ENCODE measurements around the gene MAGI1. TPM values are rescaled to one million over a fixed set of nuclear protein-coding genes. Genes with fewer than 3 reads are reported as not detected.

Gene MAGI1
- total RNA-seq, 1 donor from 2014 or later: 37.5 TPM

DNA sequence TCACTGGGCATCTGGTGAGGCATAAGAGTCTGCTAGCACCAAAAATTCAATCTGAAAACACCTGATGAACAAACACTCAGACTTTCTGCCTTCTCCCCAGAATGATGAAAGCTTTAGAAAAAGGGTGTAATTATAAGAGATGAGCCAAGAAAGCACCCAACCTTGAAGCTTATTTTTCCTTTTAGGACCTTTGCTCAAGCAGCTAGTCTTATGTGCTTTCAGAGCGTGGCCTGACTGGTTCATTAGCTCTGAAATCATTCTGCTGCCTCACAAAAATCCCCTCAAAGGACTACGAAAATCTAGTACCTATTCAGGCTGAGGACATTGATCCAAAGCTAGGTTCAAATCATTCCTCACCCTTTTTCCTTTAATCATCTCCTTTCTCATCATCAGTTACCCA lies 662.3 kb downstream of the MAGI1 start:
- DNase-seq (no peak), ATAC-seq (no peak)

DNA sequence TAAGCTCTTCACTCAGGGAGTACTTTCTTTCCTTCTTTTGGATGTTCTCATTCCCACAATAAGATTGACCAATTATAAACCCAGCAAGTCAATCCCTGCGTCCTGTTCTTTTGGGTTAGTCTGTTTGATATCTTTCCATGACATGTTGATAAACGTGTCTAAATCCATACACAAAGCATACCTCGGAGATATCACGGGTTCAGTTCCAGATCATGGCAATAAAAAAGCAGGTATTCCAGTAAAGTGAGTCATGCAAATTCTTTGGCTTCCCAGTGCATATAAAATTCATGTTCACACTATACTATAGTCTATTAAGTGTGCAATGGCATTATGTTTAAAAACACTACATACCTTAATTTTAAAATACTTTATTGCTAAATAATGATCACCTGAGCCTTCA lies 667.7 kb downstream of the MAGI1 start:
- ATAC-seq: no peak
- DNase-seq: no peak
- intact Hi-C loops (cut with micrococcal nuclease): no loop called here

More for the DNA sequence above, 662.3 kb downstream of the MAGI1 start:
- intact Hi-C loops (cut with micrococcal nuclease): no loop called here

DNA sequence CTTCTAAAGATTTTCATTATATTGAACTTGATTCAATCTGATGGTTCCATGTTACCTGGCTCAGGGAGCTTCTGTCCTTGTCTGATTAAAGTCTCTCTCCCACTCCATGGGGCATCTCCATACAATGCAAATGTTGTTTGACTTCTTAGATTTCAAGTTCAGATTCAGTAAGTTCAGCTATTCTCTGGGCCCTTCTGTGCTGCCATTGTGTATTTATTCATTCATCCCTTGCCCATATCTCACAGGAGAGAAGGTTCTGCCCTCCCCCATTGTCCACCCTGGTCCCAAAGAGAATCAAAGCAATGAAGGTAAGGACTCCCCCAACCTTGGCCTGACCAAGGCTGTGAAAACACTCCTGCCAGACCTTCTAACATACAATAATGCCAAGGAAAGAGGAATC lies 669.9 kb downstream of the MAGI1 start:
- DNase-seq (no peak), ATAC-seq (no peak)
- intact Hi-C loops (cut with micrococcal nuclease): no loop called here

DNA sequence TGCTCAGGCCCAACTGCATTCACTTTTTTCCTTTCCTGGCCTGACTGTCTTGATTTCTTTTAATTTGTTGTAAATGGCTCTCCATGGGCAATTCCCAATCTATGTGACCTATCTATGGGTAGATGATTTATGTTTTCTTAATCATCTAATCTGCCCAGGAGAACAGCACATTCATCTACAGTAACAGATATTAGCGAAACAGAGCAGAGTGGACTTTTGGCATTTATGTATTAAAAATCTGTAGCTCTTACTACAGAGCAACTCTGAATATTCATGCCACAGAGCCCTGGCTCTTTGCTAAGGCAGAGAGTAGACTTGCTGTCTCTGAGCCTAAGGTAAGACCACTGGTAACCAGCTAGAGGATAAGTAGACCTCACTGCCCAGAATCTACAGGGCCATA lies 676.0 kb downstream of the MAGI1 start:
- DNase-seq: no peak
- intact Hi-C loops (cut with micrococcal nuclease): no loop called here
- ATAC-seq: no peak

DNA sequence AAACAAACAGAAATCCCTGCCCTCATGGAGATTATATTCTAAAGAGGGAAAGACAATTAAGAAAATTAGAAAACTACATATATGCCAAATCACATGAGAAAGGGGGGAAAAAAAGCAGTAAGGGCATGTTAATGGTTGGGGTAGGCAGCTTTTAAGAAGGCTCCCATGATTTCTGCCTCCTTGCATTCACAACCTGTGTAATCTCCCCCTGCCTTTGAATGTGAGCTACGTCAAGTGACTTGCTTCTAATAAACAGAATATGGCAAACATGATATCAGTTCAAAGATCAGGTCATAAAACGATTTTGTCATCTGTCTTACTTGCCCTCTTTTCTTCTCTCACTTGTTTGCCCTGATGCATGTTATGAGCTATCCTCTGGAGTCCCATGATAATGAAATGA lies 677.3 kb downstream of the MAGI1 start:
- DNase-seq (no peak), ATAC-seq (no peak)
- intact Hi-C loops (cut with micrococcal nuclease): no loop called here

DNA sequence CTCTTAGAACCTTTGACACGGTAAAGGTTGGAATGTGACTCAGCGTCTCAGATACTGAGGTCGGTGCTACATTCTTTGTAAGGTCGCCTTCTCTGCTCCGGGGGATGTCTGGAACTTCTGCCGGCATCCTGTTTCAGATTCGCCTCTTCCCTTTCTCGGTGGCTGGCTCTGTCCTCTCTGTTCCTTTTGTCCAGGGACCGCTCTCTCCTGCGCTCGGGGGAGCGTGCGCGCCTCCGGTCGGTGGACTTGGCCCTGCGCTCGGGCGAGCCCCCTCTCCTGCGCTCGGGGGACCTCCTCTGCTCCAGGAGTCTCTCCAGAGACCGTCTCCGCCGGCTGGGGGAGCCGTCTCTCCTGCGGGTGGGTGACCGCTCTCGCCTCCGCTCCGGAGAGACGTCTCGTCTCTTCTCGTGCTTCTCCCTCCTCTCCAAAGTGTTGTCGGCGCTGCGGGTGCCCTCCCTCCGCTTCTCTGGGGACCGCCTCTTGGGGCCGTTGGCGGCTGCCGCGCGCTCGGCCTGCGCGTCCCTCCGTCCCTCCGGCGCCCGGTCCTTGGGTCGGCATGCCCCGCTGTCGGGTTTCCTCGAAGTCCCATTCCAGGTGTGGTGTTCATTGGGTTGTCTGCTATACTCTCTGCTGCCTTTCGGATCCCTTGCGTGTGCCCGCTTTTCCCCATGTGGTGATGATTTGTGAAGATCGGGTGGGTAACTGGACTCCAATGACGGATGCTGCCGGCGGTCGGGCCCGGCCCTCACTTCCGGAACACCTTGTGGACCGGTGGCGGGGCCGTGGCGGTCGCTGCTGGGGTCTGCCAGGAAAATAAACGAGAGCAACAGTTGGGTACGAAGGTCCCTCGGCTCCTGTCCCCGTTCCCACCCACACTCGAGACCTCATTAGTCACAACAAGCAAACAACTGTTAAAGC lies 682.1 kb downstream of the MAGI1 start:
- ATAC-seq (peak; percentile 38), DNase-seq (peak; percentile 30)
- intact Hi-C loops (cut with micrococcal nuclease): no loop called here

DNA sequence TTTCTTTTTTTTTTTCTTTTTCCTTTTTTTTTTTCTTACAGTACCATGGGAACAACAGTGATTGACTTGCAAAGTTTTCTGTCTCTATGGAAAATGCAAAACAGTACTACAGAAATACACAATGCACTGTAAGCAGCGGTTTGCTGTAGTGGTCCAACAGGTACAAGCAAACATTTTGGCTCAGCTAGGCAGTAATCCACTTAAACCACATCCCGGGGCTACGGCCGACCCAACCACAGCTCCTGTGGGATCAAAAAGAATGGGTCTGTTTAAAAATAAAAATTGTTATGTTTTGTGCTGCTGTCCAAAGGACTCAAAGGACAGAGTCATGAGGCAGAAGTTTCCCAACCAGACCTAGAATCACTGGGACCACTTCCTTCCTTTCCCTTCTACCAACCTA lies 683.8 kb downstream of the MAGI1 start:
- ATAC-seq: no peak
- DNase-seq: no peak
- intact Hi-C loops (cut with micrococcal nuclease): no loop called here

DNA sequence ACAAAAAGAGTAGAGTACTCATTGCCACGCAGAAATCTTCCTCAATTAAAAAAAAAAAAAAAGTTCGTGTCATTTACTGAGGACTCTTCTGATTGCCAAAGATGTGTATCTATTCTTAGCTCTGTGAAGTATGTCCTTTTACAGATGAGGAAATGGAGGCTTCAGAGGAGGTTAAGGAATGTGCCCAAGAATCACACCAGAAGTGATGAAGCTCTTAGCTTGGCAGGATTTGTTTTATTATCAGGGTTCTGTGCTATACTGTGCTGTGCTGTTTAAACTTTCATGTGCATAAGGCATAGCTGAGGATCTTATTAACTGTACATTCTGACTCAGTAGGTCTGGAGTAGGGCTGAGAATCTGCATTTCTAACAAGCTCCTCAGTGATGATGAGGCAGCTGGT lies 685.8 kb downstream of the MAGI1 start:
- ATAC-seq (no peak), DNase-seq (no peak)
- intact Hi-C loops (cut with micrococcal nuclease): no loop called here

DNA sequence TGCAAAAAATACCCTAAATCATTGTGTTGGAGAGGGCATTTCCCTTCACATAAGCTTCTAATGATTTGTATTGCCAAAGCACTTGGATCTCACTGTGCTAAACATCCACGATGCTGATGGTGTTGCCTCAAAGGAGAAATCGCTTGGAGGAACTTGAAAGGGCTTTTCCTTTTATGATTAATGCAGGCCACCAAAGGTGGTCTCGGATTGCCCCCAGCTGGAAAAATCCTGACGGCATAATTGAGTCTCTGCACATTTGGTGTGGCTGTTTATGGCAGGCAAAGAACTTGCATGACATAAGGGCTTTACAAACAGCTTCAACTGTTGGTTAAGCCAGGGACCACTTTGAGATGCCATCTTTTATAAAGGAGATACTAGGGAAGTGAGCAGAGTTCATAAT lies 687.0 kb downstream of the MAGI1 start:
- ATAC-seq (no peak), DNase-seq (no peak)
- intact Hi-C loops (cut with micrococcal nuclease): no loop called here

DNA sequence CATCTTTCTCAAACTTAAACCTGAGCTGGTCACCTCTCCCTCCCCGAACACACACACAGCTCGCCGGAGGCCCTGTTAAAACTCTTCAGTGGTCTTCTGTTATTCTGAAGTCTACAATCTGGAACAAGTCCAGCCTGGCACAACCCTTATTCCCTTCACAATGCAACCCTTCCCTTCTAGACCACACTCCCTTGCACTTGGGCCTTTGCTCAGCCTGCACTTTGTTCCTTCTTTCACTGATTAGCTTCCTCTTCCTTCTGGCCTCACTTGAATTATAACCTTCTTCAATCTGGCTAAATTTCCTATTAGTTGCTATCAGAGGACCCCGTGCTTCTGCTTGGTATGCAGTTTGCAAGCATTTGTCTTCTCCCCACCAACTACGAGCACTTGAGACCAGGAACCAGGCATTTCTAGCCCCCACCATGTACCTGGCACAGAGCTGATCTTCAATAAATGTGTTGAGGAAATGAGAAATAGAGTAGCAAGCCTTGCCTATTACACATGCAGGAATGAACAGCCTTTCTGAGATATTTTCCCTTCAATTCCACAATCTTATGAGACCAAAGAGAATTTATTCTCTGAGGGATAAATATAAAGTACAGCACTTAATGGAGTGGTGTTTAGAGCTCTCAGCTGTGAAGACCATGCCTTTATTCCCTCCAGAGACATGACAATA lies 687.8 kb downstream of the MAGI1 start:
- no peak for ATAC-seq
- DNase-seq: no peak
- intact Hi-C loops (cut with micrococcal nuclease): no loop called here

DNA sequence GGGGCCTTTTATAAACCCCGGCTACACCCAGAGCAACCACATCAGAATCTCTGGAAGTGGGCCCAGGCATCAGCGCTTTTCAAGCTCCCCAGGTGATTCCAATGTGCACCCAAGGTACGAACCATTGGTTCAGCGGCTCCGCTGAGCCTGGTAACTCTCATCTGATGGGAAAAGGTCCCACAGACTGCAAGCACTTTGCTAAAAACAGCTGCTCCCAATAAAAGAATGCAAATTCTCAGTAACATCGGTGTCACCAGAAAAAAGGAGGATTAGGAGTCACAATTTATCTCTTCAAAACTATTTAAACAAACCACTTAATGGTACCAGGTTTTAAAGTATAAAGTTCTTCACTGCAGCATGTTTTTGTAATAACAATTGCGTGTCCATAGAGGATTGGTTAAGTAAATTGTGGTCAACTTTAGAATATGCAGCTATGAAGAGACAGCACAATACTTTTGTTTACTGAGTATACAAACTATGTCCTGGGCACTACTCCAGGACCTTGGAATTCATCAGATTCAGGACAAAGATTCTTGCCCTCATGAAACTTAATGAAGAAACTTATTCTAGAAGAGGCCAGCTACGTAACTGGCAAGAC lies 690.2 kb downstream of the MAGI1 start:
- ATAC-seq (no peak), DNase-seq (no peak)
- intact Hi-C loops (cut with micrococcal nuclease): no loop called here

DNA sequence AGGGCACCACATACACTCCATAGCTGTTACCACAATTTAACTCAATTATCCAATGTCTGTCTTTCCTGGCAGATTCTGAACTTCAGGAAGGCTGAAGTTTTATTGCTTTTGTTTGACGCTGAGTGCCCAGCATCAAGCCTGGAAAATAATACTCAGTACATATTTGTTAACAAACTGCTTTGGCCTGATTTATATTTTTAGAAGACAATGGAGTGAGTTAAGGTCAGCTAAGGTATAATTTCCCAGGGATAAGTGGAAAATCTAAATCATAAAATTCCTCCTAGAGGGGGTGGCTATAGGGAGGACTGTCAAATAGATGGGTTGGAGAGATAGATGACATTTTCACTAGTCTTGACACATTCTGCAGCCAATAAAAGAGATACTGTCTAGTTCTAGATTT lies 691.6 kb downstream of the MAGI1 start:
- no peak for ATAC-seq
- intact Hi-C loops (cut with micrococcal nuclease): no loop called here
- DNase-seq: no peak

DNA sequence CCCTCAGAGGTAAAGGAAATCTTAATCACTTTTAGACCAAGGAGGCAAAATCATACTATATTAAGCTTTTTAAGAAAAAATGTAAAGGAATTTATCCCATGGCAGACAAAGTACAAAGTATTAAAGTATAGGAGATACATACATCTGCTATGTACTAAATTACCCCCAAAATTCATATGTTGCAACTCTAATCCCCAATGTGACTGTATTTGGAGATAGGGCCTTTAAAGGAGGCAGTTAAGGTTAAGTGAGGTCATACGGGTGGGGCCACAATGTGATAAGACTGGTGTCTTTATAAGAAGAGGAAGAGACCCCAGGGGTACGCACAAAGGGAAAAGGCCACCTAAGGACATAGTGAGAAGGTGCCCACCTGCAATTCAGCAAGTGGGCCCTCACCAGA lies 693.9 kb downstream of the MAGI1 start:
- ATAC-seq (no peak), DNase-seq (no peak)
- intact Hi-C loops (cut with micrococcal nuclease): no loop called here

DNA sequence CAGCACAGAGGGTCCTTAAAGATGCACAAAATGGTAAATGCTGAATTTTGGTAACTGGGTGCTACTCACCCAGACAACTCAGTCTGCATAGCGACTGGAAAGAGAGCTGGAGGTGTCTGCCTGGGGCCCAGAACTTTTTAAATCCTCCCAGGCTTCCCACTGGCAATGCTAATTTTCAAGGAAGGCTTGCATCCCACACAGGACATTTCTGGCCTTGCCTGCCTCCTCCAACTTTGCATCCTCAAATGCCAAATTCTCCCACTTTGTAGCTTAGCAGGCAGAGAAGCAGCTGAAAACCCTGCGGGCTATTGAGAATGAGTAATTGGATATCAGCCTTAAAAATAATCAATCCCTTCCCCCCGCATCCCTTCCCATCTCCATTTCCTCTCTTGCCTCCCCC lies 694.3 kb downstream of the MAGI1 start:
- DNase-seq (no peak), ATAC-seq (no peak)
- intact Hi-C loops (cut with micrococcal nuclease): no loop called here

DNA sequence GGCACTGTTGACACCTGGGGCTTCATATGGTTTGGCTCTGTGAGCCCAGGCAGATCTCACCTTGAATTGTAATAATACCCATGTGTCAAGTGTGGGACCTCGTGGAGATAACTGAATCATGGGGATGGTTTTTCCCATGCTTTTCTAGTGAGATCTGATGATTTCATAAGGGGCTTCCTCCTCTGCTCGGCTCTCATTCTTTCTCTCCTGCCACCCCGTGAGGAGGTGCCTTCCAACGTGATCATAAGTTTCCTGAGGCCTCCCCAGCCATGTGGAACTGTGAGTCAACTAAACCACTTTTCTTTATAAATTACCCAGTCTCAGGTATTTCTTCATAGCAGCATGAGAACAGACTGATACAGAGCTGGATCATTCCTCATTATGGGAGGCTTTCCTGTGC lies 695.0 kb downstream of the MAGI1 start:
- intact Hi-C loops (cut with micrococcal nuclease): no loop called here
- no peak for DNase-seq
- ATAC-seq: no peak

DNA sequence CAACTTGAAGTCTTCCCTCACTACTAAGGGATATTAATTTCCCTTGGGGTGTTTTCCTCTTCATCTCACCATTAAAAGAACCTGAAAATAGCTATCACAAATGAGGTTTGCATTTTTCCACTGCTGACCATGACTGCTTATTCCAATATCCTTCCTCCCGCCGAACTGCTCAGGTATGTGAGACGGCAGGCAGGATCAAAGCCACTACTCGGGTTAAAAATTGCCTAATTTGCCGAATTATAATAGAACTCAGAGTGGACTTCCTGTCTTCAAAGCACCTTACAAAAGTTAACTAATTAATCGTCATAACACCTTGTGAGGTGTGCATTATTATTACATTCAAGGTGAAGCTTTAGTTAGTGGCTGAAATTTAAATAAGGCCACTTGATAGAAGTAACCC lies 695.7 kb downstream of the MAGI1 start:
- no peak for ATAC-seq
- intact Hi-C loops (cut with micrococcal nuclease): no loop called here

DNA sequence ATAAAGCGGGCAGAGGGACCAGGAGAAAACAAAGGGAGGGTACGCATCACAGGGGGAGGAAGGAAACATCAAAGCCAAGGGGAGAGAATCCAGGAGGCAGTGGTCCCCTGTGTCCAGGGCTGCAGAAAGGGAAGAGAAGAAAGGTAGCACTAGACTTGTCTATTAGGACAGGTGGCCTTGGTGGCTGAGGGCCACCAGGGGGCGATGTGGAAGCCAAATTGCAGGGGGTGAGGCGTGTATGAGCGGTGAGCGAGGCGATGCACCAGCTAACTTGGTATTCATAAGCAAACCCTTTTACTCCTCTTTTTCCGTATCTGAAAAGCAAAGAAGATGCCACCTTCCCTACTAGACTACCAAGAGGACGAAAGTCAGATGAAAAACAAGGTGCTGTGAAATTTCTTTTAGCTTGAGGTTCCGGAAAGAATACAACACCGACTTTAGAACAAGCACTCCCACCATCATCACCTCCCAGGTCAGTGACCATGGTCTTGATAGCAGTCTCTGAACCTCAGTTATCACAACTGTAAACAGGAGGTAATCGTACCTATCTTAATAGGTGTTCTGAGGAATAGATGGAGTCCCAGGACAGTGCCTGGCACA lies 696.5 kb downstream of the MAGI1 start:
- intact Hi-C loops (cut with micrococcal nuclease): no loop called here
- DNase-seq (peak; percentile 72), ATAC-seq (peak; percentile 69)

More for the DNA sequence above, 695.7 kb downstream of the MAGI1 start:
- DNase-seq: no peak

DNA sequence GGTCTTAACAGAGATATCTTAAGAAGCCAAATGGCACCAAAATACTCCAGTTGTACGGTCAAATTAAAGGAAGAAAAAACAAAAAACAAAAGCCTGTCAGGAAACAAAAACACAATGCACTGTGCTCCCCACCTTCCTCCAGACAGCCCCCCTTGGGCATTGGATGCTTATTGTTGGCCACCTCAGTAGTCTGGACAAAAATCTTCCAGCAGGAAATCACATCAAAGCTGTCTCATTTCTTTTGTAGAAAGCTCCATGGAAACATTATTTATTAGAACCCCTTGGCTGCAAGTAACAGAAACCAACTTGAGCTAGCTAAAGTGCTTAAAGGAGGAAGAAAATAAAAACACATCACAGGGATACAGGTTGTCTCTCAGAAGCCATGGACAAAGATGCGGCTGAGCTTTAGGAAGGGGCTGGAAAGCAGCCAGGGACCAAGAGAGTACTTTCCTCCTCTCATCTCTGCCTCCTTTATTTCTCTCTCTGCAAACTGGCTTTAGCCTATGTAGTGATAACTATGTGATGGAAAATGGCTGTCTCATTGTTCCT lies 699.5 kb downstream of the MAGI1 start:
- no peak for DNase-seq
- no peak for ATAC-seq
- intact Hi-C loops (cut with micrococcal nuclease): no loop called here

DNA sequence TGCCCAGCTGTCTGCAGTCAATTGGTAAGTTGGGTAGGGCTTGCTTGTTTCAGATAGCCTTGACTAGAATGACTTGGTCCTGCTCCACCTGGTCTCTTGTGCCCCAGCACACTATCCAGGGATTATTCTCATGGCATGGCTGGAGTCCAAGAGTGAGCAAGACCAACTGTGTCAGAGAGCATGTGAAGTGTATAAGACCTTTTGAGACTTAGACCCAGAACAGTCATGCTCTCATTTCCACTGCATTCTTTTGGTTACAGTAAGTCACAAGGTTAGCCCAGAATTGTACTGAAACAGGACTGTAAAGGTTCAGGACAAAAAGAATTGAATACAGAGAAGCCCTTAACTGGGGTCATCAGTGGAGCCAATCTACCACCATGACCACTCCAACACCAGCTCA lies 700.1 kb downstream of the MAGI1 start:
- DNase-seq (no peak), ATAC-seq (peak; percentile 12)
- intact Hi-C loops (cut with micrococcal nuclease): no loop called here

DNA sequence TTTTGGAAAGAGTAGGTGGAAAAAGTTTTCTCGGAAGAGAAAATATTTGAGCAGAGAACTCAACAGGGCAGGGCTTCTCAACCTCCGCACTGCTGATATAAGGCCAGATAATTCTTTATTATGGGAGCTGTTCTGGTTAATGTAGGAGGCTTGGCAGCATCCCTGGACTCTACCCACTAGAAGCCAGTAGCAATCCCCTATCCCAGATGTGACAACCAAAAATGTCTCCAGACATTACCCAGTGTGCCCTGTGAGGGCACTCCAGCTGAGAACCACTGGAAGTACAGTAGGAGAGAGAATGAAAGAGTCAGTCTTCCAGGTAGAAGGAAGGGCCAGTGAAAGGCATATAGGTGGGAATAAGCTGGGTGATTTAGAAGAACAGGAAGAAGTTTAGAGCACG lies 703.1 kb downstream of the MAGI1 start:
- DNase-seq: no peak
- ATAC-seq: no peak
- intact Hi-C loops (cut with micrococcal nuclease): no loop called here

Data from left ventricle myocardium superior (tissue), 1 donor.